Inferior parietal cortex (tissue), 1 donor: Measurements from ENCODE around the gene TANGO6.

Source experiments
- DNase-seq: peaks from one replicate; pipeline ENCODE4 v3.0.0-alpha.2; 2016; ENCODE audit errors: extremely low spot score

The TANGO6 gene

DNA sequence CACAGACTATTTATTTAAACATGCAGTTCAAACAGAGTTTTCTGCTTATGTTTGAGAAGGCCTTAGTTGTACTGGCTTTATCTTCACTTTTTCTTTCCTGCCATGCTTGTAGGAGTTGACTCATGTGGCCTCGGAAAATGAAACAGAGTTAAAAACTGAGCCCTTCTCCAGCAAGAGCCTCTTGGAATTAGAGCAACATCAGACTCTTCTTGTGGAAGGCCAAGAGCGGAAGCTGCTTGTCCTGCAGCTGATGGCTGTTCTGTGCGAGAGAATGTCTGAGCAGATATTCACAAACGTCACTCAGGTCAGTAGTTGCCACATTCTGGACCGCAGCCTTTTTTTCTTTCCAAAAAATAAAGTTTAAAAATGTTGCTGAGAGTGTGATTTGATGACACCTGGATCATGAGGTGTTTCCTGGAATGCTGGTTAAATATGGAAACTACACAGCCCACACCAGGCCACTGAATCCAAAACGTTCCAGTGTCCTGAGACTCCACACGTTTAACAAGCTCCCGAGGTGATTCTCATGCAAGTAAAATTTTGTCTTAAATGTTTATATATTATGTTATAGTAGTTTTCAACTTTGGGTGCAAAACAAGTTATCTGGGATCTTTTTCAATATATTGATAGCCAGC is 65.9 kb downstream of the TANGO6 start:
- DNase-seq: no peak

DNA sequence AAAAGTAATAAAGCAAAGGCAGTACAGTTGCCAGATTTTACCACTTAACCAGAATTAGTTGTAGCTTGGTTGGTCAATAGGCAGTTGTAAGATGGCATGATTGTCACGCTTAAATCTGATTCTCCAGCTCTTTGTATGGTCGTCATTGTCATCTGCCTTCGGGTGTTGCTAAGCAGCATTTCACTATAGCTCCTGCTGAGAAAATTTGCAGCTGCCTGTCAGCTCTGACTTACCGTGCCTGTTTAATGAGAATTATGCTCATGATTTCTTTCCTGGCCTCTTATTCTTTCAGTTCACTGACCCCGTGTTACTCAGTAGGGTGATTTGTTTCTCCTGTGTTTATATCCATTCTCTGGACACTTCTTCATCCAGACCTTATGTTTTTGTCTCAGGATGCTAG is 66.7 kb downstream of the TANGO6 start:
- no peak for DNase-seq

DNA sequence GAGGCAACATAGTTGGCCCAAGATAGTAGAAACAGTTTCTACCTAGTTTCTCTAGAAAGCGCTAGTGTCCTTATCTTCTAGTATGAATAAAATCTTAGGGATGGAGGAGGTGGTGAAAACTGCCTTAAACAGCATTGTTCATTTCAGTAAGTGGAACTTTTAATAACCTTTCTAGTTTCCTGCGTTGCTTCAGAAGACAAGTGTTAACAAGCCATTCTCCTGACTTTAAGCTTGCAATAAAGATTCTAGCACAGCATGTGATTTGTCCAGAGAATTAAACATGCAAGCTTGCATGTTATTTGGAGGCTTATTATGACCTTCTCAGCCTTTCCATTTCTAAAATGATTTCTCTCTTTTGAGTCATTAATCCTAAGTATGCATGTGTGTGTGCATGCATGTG is 72.3 kb downstream of the TANGO6 start:
- DNase-seq: no peak

DNA sequence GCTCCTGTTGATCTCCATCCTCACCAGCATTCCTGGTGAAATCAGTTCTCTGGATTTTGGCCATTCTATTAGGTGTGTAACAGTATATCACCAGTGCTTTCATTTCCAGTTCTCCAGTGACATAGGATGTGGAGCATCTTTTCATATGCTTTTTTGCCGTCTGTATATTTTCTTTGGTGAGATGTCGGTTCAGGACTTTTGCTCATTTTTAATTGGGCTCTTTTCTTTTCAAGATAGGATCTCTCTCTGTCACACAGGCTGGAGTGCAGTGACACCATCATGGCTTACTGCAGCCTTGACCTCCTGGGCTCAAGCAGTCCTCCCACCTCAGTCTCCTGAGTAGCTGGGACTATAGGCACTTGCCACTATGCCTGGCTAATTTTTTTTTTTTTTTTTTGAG is 74.2 kb downstream of the TANGO6 start:
- DNase-seq: no peak

DNA sequence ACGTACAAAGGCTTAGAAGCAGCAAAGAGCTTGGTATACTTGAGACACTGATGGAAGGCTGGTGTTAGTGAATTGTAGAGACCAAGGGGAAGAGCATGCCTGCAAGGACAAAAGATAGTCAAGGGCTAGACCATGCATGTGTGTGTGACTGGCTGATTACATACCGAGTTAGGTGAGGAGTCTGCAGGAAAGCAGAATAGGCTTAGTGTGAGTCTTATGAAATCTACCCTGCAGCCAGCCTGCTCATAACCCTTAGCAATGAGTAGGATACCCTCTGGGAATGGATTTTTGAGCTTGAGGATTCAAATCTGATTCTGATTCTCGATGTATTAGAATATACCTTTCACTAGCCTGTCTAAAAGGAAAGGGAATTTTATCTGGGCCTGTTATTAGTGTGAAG is 77.0 kb downstream of the TANGO6 start:
- DNase-seq: no peak

DNA sequence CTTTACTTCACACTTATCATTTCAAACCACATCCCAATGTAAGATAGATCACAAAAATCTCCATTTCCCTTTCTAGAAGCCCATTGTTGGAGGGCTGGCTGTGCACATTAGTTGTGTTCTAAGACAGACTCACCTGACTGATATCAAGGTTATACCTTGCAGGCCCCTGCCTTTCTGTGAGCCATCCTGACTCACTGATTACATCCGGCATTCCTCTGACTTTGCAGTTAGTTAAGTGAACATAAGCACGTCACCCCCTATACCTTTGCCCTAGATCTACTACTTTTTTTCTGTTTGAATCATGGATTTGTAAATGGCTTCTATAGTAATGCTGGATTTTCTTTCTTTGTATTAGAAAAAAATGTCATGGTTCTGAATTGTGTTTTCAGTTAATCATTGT is 78.3 kb downstream of the TANGO6 start:
- no peak for DNase-seq

DNA sequence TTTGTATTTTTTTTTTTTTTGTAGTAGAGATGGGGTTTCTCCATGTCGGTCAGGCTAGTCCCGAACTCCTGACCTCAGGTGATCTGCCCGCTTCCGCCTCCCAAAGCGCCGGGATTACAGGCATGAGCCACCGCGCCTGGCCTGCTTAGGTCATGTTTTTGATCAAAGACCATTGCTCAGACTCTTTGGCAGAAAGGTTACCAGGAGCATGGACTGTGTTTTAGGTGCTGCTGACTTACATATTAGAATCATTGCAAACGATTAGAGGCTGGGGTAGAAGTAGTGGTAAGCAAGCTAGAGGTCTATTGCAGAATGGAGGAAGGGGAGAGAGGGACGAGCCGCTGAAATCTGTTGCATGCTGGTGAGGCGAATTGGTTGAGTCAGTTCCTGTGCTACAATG is 79.8 kb downstream of the TANGO6 start:
- DNase-seq: no peak

DNA sequence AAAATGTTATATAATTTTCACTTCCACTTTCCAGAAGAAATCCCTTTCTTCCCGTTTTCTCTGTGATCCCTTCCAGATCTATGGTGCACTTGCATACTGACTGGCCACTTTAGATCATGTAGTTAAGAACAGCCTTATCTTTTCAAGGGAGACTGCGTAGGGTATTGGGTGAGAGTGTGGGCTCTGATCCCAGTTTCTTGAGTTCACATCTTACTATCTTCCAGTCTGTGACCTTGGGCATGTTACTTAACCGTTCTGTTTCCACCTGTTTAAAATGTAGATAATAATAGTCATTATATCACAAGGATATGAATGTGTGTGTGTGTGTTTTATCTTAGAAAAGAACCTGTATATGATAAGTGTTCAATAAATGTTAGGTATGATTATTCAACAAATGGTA is 83.7 kb downstream of the TANGO6 start:
- DNase-seq: no peak

DNA sequence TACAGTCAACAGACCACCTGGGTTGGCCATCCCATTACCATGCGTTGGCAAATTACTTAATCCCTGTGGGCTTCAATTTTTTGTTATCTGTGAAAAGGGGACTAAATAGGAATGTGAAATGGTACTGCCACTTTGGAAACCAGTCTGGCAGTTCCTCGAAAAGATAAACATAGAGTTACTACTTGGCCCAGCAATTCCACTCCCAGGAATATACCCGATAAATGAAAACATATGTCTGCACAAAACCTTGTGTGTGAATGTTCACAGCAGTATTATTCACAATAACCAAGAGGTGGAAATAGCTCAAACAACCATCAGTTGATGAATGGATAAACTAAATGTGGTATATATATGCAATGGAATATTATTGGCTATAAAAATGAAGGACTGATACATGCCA is 87.9 kb downstream of the TANGO6 start:
- no peak for DNase-seq

DNA sequence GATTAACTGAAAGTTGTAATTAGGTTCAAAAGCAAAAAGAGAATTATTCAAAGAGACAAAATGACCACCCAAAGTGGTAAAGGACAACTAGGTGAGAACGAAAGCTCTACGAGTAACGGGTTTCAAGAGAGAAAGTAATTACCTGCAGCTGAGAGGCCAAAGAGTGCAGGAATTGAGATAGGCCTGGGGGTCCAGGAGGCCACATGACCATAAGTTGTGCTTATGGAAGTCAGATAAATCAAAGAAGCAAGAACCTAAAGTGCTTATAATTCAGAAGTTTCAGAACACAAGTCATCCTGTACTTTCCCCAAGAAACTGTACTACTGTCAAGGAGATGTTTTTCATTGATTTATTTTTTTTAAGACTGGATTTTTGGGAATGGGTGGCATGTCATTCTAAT is 91.1 kb downstream of the TANGO6 start:
- DNase-seq: no peak

DNA sequence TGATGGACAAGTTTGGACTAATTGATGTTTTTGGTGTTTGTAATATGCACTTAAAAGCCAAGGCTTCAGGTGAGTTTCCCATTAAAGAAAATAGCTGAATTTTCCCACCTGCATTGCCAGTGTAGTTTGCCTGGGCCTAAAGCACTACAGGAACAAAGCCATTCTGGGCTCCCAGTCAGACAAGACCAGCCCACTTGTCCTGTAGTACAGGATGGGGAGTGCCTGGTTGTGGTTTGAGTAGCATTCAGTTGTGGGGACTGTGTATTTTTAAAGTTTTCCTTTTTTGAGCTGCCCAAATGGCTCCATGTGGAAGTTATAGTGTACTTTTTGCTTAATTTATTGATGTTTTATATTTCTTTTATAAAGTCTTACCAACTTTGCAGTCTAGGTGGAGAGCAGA is 91.7 kb downstream of the TANGO6 start:
- no peak for DNase-seq

DNA sequence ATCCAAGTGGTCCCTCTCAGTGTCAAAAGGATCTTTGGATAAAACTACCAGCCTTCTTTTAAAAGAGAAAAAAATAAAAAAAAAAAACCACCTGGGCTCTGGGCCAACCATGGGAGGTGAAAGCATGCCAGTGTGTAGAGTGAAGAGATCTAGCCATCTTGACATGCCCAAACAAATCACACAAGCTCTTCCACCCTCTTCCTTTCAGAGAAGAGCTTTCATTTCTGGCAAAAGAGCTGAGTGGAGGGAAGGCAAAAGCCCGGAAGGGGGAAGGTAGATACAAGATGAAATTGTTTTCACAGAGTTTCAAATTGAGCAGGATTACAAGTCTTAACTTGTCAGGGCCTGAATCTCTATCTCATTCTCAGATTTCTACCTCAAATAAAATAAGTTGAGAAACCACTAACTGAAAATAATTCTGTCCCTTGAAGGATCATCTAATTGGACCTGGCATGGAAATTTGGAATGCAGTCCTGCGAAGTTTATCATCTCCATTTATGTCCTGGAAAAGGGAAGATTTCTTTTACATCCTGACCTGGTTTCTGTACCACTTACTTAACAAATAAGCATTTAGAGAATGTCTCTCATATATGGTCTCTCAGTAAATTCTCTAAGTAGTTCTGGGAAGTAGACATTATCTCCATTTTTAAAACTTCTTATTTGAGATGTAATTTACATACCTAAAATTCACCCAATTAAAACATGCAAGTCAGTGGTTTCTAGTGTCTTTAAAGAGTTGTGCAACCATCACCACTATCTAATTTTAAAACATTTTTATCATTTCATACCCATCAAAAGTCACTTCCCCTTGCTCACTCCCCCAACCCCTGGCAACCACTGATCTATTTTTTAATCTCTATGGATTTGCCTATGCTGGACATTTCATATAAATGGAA is 93.7 kb downstream of the TANGO6 start:
- DNase-seq: no peak

DNA sequence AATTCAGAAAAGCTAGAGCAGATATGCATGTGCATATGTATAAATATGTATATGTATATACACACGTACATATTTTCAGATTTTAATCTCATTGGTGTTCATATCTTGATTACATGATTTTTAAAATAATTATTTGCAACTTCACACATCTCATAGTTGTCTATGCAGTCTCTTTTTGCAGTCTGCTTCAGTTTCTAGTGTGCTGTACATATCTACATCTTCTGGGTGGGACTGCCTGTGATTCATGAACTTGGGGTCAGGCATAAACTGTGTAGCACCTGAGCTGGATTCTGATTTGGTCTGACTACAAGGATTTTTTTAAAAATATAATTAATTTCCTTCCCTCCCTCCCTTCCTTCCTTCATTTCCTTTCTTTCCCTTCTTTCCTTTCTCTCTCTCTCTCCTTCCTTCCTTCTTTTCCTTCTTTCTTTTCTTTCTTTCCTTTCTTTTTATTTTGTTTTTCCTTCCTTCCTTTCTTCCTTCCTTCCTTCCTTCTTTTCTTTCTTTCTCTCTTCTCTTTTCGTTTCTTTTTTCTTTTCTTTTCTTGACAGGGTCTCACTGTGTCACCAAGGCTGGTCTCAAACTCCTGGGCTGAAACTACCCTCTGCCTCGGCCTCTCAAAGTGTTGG is 96.5 kb downstream of the TANGO6 start:
- DNase-seq: no peak

DNA sequence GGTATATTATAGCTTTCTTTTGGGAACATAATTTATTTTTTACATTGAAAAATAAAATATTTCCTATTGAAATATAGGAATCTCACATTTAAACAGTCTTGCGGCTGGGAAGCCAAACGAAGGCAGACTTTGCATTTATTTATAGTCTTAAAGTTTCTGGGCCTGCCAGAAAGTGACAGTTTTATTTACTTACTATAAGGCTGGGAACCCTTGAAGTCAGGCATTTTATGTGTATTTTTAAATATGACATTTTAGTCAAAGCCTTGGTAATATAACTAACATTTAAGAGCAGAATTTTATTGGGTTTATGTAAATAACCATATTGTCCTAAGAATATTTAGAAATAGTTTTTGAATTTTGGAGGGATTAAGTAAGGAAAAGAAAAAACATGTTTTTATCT is 97.5 kb downstream of the TANGO6 start:
- no peak for DNase-seq

DNA sequence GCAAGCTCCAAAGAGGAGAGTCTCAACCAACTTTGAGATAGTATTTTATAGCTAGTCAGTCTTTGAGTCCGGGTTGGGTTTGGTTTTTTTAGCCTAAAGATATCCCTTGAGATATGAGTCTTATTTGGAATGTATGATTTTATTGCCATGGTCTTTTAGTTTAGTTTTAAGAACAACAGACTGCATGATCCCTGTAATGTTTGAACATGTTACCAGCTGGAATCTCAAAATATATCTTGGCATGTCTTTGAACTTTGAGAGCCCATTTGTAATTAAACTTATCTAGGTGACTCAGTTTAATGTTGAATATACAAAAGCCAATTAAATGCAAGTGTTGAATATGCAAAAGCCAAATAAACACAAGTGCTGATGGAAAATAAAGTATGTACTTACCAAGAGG is 100.6 kb downstream of the TANGO6 start:
- DNase-seq: no peak

DNA sequence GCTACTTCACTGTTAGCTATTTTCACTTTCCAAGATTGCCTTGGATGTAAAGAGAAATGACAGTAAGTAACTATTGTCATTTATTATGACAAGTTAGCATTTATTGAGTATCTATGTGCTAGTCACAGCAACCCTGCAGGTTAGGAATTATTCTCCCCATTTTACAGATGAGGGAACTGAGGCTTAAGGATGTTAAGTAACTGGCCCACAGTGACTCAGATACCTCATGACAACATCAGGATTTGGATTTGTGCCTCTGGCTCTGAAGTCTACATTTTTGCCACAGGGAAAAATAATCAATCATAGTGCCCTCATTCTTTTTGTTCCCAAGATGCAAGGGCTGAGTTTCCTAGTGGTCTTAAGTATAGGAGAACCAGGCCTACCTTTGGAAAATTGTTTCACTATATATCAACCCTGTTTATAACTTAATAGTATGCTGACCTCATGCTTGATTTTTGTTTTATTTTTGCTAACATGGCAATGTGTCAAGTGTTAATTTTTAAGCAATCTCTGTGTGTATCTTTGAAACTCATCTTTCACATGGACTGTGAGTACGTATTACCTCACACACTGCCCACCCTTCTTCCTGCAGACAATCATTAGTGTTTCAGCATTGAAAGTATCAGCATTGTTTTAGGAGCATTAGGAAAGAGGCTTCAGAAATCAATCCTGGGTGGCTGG is 105.0 kb downstream of the TANGO6 start:
- no peak for DNase-seq

DNA sequence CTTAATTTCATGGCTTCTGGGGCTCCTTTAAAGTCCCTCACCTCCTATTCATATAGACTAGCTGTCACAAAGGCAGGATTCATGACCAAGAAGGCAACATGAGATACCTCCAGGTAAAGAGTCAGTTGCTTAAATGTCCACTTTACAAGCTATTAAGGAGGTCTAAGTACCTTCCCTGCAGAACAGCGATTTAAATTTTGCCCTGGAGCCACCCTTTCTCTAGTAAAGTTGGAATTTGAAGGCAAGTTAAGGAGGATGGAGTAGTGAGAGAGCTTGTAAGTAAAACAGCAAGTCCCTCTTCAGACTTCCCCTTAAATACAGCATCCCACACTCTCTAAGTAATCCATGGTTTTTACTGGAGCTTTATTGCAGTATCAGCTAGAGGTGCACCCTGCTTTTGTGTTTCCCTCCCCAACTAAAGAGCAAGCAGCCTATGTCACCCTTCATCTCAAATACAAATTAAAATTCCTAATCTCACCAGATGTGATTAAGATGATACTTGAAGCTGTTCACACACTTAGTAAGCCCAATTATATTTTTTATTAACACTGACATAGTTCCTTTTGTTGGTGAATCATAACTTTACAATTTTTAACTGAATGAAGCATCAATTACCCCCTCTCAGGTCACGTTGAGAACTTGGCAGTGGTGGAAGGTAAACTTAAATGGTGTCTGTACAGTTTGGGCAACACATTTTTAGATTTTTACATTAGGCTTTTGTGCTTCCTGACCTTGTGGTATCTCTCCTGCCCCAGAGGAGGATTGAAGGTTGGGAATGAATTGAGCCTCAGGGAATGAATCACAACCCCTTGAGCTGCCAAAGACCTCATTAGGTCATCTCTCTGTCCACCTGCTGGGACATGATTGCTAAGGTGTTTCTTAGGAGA is 108.9 kb downstream of the TANGO6 start:
- DNase-seq: no peak

DNA sequence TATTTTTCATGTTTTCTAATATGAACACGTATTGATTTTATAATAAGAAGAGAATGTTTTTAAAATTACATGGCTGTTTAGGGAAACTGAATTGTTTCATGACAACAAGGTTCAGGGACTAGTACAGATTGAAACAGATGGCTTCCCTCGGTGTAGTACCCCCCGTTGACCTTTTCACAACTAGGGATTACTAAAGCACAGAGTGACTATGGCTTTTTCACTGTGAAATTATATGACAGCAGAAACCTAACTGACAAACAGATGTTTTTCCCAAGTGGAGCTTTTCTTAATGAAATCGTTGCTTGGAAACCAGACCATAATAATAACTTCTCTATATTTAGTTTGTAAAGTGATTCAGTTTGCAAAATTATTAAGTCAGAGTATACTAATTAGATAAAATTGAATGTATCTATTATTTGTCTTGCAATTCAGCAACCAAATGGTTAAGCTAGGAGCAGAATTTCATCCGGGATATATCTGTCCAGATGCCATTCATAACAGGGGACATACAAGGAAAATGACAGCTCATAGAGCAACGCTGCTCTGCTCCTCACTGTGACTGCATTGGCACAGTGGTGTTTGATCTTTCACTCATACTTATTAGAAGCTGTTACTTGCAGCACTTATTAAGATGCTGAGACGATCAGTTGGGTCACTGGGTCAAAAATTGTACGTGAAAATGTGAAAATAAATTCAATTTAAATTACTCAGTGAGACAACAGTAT is 111.7 kb downstream of the TANGO6 start:
- DNase-seq: no peak

DNA sequence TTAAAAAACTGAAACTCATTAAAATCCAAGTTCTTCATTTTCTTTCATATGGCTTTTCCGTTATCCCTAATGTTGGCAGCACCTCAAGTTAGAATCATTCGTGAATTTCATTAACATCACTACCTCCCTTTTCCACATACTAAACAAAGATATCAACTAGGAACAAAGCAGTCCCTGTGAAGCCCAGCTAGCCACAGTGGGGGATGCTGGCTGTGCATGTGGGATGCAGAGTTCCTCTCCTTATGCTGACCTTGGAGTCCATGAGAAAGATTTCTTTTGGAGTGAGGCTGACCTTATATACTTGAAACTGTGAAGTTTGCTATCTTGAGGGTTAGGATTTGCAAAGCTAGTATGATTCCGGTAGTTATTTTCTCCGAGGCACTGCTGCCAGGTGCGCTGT is 117.6 kb downstream of the TANGO6 start:
- DNase-seq: no peak

DNA sequence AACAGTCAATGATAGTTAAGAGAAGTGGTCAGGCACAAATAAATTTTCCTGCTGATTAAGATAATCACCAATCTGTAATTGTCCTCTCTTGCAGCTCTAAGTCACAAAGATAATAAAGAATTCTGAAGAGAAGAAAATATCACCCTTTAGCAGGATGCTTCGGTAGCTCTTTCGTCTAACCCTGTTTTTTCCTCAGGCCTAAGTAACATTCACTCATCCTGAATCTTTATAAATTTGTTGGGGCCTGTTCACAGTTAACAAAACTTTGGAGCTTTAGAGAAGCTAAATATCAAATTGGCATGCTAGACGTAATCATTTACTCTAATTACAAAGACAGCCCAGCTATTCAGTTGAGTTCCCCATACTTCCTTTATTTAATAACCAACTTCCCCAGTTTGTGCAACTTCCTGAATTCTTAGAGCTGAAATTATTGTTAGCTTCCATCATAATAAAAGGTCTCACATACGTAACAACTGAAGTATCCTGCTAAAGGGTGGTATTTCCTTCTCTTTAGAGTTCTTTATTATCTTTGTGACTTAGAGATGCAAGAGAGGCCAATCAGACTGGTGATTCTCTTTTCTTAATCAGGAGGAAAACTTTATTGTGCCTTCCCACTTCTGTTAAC is 118.6 kb downstream of the TANGO6 start:
- no peak for DNase-seq
